ENCODE results near the gene FRMD3.

FRMD3 gene

GRCh38 chr9:83472764-83473163 is 65.4 kb downstream of the FRMD3 start:
- DNase-seq (ENCODE audit: low read depth) = no peak

GRCh38 chr9:83472221-83472665 is 66.0 kb downstream of the FRMD3 start:
- DNase-seq (ENCODE audit: low read depth) = no peak

- no peak for DNase-seq (ENCODE audit: low read depth)
These were observed 67.0 kb downstream of the FRMD3 start for GRCh38 chr9:83471241-83471640.

- no peak for DNase-seq (ENCODE audit: low read depth)
These were observed 68.5 kb downstream of the FRMD3 start for GRCh38 chr9:83469722-83470121.

- DNase-seq (ENCODE audit: low read depth) = no peak
These were observed 69.4 kb downstream of the FRMD3 start for GRCh38 chr9:83468821-83469220.

- no peak for DNase-seq (ENCODE audit: low read depth)
These were observed 71.3 kb downstream of the FRMD3 start for GRCh38 chr9:83466877-83467276.

- no peak for DNase-seq (ENCODE audit: low read depth)
These were observed 71.8 kb downstream of the FRMD3 start for GRCh38 chr9:83466351-83466750.

GRCh38 chr9:83459830-83460229 is 78.4 kb downstream of the FRMD3 start:
- DNase-seq (ENCODE audit: low read depth) = no peak

- no peak for DNase-seq (ENCODE audit: low read depth)
These were observed 79.7 kb downstream of the FRMD3 start for GRCh38 chr9:83458530-83458929.

GRCh38 chr9:83457005-83457404 is 81.2 kb downstream of the FRMD3 start:
- no peak for DNase-seq (ENCODE audit: low read depth)

GRCh38 chr9:83456226-83456625 is 82.0 kb downstream of the FRMD3 start:
- no peak for DNase-seq (ENCODE audit: low read depth)

GRCh38 chr9:83454076-83454475 is 84.1 kb downstream of the FRMD3 start:
- DNase-seq (ENCODE audit: low read depth) = no peak

GRCh38 chr9:83451308-83451707 is 86.9 kb downstream of the FRMD3 start:
- no peak for DNase-seq (ENCODE audit: low read depth)

GRCh38 chr9:83449983-83450382 is 88.2 kb downstream of the FRMD3 start:
- DNase-seq (ENCODE audit: low read depth) = no peak

GRCh38 chr9:83449166-83449565 is 89.0 kb downstream of the FRMD3 start:
- no peak for DNase-seq (ENCODE audit: low read depth)

- DNase-seq (ENCODE audit: low read depth) = no peak
These were observed 89.6 kb downstream of the FRMD3 start for GRCh38 chr9:83448626-83449025.

GRCh38 chr9:83447351-83447750 is 90.8 kb downstream of the FRMD3 start:
- no peak for DNase-seq (ENCODE audit: low read depth)

GRCh38 chr9:83445703-83446265 is 92.4 kb downstream of the FRMD3 start:
- no peak for DNase-seq (ENCODE audit: low read depth)

GRCh38 chr9:83444110-83444509 is 94.1 kb downstream of the FRMD3 start:
- DNase-seq (ENCODE audit: low read depth) = no peak

- no peak for DNase-seq (ENCODE audit: low read depth)
These were observed 96.8 kb downstream of the FRMD3 start for GRCh38 chr9:83441390-83441789.

GRCh38 chr9:83440641-83441040 is 97.6 kb downstream of the FRMD3 start:
- no peak for DNase-seq (ENCODE audit: low read depth)

- no peak for DNase-seq (ENCODE audit: low read depth)
These were observed 102.9 kb downstream of the FRMD3 start for GRCh38 chr9:83435301-83435700.

- no peak for DNase-seq (ENCODE audit: low read depth)
These were observed 103.9 kb downstream of the FRMD3 start for GRCh38 chr9:83434254-83434653.

GRCh38 chr9:83433846-83434245 is 104.4 kb downstream of the FRMD3 start:
- DNase-seq (ENCODE audit: low read depth) = no peak

All from HS-27A (cell line).